ENCODE data around the gene CCKAR. TPM values are rescaled to one million over a fixed set of nuclear protein-coding genes. Genes with fewer than 3 reads are reported as not detected.
A peak's percentile ranks its signal among the peaks of the same experiment; 100 is the strongest.

CCKAR gene
- total RNA-seq, 1 experiment from 2014 or later, result not detected

DNA sequence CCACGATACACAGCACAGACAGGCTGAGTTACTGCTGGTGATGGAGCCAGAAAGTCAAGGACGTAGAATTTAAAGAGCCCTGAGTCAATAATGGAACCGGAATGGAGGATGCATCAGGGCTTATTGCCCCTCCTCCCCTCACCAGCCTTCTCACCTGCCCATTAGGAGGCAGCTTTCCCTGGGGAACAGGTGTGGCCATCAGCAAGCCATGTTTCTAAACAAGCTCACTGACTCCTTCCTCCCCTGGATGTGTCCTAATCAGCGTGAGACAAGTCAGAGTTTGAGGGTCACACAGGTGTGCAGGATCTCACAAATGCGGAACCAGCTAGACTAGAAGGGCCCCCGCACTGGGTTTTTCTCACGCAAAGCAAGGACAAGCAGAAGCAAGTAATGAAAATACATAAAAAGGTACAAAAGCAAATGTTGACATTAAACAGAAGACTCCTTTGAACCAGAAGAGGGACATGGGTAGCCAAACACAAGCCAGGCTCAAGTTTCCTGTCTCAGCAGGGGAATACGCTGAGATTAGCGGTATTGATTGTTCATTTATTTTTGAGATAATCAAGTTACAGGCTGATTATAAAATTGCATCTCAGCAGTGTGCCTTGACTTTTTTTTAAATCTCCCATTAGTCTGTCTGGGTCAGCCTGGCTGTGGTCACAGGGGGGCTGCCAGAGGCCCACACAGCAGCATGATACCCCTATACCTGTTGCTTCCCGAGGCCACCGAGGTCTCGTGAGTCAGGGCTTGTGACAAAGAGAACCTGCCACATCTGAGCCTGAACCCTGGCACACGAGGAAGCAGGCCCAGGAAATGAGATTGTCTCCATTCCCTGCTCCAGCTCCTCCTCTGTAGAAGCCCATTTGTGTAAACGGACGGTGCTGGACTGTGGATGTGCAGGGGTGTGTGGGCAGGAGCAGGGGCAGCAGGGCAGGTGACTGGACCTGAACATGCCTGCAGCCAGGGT, 37.4 kb downstream of the CCKAR start:
- H3K9me3 Mint-ChIP-seq, result peaks cover 26% of the 10 kb centered on the region
- H3K27ac Mint-ChIP-seq, result peak overlapping the region; percentile 37
- ATAC-seq (peak; percentile 76), DNase-seq (ENCODE audit: low spot score) (peak; percentile 28)
- POLR2A ChIA-PET, result interaction anchor here (0.5 kb wide), 1 partner anchor 289 kb away, joined by 3 read pairs; no protein-coding TSS in a partner anchor
- H3K36me3 Mint-ChIP-seq, result no peaks in the 10 kb centered on the region
- CTCF ChIA-PET, result interaction anchor here (0.5 to 1.8 kb wide), 5 partner anchors 9 to 611 kb away, joined by 3 to 10 read pairs (median 3); no protein-coding TSS in a partner anchor
- H3K4me1 Mint-ChIP-seq, result peaks cover 16% of the 10 kb centered on the region
- no peak overlapping the region for H3K4me3 Mint-ChIP-seq
- no peak for TF ChIP-seq NFYB (CRISPR knock-in tag; conservative IDR thresholded peaks at IDR 0.05; ENCODE audit: low read depth)
- TF ChIP-seq, protein P1, sequence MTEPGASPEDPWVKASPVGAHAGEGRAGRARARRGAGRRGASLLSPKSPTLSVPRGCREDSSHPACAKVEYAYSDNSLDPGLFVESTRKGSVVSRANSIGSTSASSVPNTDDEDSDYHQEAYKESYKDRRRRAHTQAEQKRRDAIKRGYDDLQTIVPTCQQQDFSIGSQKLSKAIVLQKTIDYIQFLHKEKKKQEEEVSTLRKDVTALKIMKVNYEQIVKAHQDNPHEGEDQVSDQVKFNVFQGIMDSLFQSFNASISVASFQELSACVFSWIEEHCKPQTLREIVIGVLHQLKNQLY (CRISPR knock-in tag; IDR thresholded peaks at IDR 0.05), result no peak
- no peak for TF ChIP-seq ZNF138 (CRISPR knock-in tag; conservative IDR thresholded peaks at IDR 0.05)
- TF ChIP-seq ZNF317 (CRISPR knock-in tag; IDR thresholded peaks at IDR 0.05; ENCODE audit: borderline replicate concordance, low read depth), result no peak
- TF ChIP-seq, protein P2, sequence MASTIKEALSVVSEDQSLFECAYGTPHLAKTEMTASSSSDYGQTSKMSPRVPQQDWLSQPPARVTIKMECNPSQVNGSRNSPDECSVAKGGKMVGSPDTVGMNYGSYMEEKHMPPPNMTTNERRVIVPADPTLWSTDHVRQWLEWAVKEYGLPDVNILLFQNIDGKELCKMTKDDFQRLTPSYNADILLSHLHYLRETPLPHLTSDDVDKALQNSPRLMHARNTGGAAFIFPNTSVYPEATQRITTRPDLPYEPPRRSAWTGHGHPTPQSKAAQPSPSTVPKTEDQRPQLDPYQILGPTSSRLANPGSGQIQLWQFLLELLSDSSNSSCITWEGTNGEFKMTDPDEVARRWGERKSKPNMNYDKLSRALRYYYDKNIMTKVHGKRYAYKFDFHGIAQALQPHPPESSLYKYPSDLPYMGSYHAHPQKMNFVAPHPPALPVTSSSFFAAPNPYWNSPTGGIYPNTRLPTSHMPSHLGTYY (CRISPR knock-in tag; IDR thresholded peaks at IDR 0.05), result no peak
- no peak for TF ChIP-seq ETV6 (CRISPR knock-in tag; IDR thresholded peaks at IDR 0.05)
- TF ChIP-seq, protein P3, sequence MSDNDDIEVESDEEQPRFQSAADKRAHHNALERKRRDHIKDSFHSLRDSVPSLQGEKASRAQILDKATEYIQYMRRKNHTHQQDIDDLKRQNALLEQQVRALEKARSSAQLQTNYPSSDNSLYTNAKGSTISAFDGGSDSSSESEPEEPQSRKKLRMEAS (CRISPR knock-in tag; IDR thresholded peaks at IDR 0.05), result no peak
- no peak for TF ChIP-seq ATF1 (CRISPR knock-in tag; IDR thresholded peaks at IDR 0.05)
- TF ChIP-seq, protein P4, sequence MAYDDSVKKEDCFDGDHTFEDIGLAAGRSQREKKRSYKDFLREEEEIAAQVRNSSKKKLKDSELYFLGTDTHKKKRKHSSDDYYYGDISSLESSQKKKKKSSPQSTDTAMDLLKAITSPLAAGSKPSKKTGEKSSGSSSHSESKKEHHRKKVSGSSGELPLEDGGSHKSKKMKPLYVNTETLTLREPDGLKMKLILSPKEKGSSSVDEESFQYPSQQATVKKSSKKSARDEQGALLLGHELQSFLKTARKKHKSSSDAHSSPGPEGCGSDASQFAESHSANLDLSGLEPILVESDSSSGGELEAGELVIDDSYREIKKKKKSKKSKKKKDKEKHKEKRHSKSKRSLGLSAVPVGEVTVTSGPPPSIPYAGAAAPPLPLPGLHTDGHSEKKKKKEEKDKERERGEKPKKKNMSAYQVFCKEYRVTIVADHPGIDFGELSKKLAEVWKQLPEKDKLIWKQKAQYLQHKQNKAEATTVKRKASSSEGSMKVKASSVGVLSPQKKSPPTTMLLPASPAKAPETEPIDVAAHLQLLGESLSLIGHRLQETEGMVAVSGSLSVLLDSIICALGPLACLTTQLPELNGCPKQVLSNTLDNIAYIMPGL (CRISPR knock-in tag; IDR thresholded peaks at IDR 0.05), result no peak
- TF ChIP-seq ZNF423 (CRISPR knock-in tag; IDR thresholded peaks at IDR 0.05), result no peak
- TF ChIP-seq, protein P5, sequence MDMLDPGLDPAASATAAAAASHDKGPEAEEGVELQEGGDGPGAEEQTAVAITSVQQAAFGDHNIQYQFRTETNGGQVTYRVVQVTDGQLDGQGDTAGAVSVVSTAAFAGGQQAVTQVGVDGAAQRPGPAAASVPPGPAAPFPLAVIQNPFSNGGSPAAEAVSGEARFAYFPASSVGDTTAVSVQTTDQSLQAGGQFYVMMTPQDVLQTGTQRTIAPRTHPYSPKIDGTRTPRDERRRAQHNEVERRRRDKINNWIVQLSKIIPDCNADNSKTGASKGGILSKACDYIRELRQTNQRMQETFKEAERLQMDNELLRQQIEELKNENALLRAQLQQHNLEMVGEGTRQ (CRISPR knock-in tag; IDR thresholded peaks at IDR 0.05), result no peak
- TF ChIP-seq, protein P6, sequence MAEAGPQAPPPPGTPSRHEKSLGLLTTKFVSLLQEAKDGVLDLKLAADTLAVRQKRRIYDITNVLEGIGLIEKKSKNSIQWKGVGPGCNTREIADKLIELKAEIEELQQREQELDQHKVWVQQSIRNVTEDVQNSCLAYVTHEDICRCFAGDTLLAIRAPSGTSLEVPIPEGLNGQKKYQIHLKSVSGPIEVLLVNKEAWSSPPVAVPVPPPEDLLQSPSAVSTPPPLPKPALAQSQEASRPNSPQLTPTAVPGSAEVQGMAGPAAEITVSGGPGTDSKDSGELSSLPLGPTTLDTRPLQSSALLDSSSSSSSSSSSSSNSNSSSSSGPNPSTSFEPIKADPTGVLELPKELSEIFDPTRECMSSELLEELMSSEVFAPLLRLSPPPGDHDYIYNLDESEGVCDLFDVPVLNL (CRISPR knock-in tag; IDR thresholded peaks at IDR 0.05; ENCODE audit: borderline replicate concordance, low read depth), result no peak
- TF ChIP-seq ZNF396 (CRISPR knock-in tag; IDR thresholded peaks at IDR 0.05; ENCODE audit: borderline replicate concordance), result no peak
- TF ChIP-seq, protein P7, sequence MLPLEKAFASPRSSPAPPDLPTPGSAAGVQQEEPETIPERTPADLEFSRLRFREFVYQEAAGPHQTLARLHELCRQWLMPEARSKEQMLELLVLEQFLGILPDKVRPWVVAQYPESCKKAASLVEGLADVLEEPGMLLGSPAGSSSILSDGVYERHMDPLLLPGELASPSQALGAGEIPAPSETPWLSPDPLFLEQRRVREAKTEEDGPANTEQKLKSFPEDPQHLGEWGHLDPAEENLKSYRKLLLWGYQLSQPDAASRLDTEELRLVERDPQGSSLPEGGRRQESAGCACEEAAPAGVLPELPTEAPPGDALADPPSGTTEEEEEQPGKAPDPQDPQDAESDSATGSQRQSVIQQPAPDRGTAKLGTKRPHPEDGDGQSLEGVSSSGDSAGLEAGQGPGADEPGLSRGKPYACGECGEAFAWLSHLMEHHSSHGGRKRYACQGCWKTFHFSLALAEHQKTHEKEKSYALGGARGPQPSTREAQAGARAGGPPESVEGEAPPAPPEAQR (CRISPR knock-in tag; IDR thresholded peaks at IDR 0.05), result no peak
- no peak for TF ChIP-seq OVOL2 (CRISPR knock-in tag; IDR thresholded peaks at IDR 0.05; ENCODE audit: borderline replicate concordance)
- no peak for TF ChIP-seq ZNF232 (CRISPR knock-in tag; IDR thresholded peaks at IDR 0.05)
- TF ChIP-seq, protein P8, sequence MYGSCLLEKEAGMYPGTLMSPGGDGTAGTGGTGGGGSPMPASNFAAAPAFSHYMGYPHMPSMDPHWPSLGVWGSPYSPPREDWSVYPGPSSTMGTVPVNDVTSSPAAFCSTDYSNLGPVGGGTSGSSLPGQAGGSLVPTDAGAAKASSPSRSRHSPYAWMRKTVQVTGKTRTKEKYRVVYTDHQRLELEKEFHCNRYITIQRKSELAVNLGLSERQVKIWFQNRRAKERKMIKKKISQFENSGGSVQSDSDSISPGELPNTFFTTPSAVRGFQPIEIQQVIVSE (CRISPR knock-in tag; IDR thresholded peaks at IDR 0.05; ENCODE audit: borderline replicate concordance), result no peak
- TF ChIP-seq CBFB (CRISPR knock-in tag; IDR thresholded peaks at IDR 0.05; ENCODE audit: low read depth), result no peak
- TF ChIP-seq, protein P9, sequence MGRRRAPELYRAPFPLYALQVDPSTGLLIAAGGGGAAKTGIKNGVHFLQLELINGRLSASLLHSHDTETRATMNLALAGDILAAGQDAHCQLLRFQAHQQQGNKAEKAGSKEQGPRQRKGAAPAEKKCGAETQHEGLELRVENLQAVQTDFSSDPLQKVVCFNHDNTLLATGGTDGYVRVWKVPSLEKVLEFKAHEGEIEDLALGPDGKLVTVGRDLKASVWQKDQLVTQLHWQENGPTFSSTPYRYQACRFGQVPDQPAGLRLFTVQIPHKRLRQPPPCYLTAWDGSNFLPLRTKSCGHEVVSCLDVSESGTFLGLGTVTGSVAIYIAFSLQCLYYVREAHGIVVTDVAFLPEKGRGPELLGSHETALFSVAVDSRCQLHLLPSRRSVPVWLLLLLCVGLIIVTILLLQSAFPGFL (CRISPR knock-in tag; IDR thresholded peaks at IDR 0.05; ENCODE audit: borderline replicate concordance), result no peak
- no peaks in the 10 kb centered on the region for H3K27me3 Mint-ChIP-seq (ENCODE audit: low read depth)
